NOMO-1 treated with dmso at 0.1 percent for 144 hours (cell line): ENCODE data around the gene TGM2.

Source experiments
- DNase-seq: peaks from one replicate; lab custom pipeline; 2025; ENCODE audit not compliant: unreplicated experiment; lab: John Stamatoyannopoulos, UW

The TGM2 gene

DNA sequence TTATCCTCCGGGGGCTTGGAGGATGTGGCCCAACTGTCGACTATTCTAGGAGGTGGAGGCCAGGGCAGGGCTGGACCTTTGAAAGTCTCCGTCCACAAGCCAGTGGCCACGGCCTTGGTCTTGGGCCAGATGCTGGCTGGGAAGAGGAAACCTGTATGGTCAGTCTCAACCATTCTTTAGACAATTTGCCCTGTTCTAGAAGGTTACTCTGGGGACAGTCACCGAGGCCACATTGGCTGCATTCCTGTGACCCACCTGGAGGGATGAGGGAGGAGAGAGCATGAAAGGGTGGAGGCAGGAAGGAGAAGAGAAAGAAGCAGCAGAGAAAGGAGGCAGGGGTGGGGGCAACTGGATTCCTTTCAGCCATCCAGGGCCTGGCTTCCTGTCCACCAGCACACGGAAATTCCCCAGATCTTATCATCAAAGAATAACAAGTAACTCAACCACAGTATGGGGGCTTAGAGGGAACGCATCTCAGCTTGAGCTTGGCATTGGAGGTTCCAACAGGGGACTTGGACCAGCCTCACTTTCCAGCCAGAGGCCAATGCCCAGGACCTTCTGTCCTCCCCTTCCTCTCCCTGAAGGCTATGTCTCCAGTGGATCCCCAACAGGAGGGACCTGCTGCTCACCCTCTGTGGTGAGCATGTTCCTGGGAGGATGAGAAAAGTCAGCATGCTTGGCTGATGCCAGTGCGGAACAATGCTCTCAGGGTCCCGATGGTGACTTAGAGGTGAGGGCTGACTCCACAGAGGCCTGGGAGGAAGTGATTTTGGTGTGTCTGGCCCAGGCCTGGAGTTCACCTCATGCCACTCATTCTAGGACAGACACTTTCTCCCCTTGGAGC, 30.4 kb downstream of the TGM2 start:
- DNase-seq = no peak

DNA sequence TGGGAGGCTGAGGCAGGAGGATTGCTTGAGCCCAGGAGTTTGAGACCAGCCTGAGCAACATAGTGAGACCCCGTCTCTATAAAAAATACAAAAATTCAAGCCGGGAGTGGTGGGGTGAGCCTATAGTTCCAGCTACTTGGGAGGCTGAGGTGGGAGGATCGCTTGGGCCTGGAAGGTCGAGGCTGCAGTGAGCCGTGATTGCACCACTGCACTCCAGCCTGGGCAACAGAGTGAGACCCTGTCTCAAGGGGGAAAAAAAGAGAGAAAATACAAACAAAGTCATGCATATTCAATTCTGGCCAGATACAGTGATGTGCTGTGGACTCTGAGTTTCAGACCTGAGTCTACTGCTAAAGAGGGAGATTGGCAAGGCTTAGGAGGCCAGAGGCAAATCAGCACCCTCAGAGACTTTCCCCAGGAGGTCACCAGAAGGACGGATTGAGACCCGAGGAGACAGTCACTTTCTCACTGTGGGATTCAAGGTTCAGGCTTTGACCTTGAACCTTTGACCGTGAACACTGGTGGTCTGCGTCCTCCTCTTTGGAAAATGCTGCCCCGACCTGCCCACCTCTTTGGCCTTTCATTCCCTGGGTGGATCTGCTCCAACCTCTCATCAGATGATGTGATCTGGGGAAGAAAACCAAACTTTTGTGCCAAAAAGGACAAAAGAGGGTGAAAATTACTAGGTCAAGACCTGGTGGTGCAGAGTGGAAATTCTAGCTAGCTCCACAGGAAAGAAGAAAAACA, 31.2 kb downstream of the TGM2 start:
- no peak for DNase-seq

DNA sequence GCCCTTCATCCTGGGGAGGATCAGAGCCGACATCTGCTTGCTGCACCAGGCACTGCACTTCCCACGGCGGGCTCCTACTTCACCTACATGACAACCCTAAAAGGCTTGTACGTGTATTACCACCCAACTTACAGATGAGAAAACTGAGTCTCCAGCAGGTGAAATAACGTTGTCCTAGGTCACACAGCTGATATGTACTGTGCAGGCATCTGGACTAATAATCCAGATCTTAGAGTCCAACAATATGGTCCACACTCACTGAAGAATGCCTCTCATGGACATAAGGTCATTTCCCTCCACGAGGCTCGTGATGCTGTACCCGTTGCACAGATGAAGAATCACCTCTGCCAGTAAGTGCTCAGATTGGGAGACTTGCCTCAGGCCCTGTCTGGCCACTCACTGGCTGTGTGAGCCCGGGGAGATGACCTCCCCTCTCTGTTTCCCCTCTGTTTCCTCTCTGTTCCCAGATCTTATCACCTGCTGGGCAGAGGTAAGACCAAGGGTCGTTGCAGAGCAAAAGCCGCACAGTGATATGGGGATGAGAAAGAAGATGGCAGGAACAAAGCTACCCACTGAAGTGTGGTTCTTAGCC, 32.1 kb downstream of the TGM2 start:
- no peak for DNase-seq

DNA sequence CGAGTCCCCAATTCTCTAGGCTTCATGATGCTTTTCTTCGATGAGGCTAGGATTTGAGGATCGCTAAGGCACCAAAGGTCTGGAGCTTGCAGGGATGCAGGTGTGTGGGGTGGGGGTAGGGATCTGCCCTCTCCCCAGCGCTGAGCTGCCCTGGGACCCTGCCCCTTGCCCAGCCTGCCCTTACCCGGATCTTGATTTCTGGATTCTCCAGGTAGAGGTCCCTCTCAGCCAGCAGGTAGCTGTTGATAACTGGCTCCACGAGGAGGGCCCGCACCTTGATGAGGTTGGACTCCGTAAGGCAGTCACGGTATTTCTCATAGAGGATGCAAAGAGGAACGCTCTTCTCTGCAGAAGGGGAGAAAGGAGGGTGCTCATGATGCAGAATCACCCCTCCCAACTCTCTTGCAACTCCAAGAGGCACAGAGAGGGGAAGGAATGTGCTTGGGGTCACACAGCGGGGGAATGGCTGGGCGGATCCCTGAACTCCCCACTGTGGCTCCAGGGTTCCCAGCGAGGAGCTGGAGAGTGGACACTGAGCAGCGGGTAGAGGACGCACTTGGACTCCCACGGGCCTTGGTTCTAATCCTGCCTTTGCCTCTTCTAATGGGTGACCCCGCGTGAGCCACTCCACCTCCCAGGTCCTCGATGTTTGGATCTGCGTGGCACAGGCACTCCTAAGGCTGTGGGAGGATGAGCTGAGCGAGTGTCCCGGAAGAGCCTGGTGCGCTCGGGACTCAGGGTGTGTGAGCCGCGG, 32.7 kb downstream of the TGM2 start:
- no peak for DNase-seq

GRCh38 chr20:38131588-38132121, 33.4 kb downstream of the TGM2 start:
- DNase-seq = no peak

DNA sequence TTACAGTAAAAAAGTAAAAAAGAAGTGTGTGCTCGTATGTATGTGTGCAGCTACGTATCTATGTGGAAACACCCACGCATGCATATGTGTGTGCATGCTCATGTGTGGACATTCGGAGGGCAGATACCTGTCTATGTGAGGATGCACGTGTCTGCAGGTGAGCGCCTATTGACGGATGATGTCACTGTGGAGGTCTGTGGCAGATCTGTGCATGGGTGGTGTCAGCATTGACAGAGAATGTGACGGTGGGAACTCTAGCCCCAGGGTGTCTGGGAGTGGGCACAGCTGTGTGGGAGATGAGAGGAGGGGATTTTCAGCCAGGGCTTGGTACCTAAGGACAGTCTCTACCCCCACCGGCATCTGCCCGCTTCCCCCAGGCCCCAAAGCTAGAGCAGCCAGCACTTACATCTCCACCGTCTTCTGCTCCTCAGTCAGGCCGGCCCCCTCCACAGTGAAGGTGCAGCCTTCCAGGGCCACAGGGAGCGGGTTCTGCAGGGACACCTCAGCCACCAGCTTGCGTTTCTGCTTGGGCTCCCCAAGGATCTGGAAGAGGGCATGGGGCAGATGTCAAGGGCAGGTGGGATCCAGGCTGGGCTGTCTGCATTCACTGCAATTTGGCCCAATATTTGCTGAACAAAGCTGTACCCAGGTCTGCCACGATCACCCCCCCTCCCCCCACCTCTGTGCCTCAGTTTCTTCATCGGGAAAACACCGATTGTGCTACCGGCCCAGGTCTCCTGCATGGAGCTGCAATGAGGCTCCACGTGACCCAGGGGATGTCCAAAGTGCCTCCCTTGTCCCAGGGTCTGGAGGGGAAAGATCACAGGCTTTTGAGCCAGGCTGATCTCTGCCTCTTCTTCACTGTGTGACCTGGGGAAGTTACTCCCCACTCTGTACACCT, 34.1 kb downstream of the TGM2 start:
- DNase-seq = no peak

DNA sequence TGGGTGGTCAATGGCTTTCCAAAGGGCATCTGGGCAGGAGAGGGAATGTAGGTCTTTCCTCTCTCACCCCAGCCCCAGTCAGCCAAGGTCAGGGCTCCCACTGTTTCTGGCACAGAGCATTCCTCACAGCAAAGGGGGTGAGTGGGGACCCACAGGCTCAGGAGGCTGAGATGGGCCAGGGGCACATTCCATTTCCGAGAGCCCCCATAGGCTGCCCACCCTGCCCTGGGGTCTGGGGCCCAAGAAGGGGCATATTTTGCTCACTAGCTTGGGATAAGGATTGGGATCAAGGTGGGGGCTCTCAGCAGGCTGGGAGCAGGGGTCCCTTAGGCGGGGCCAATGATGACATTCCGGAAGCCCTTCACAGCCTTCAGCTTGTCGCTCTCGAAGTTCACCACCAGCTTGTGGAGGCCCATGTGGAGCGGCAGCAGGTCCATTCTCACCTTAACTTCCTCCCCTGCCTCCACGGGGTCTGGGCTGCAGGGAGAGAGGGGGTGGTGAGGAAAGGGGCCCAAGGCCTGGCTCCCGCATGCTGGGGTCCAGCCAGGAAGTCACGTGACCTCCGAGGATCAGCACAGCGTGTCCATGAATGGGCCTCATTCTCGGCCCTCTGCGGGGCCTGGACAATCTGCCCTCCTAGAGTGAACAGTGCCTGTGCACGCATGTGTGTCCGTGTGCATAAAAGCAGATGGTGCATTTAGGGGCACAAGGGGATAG, 35.0 kb downstream of the TGM2 start:
- no peak for DNase-seq

DNA sequence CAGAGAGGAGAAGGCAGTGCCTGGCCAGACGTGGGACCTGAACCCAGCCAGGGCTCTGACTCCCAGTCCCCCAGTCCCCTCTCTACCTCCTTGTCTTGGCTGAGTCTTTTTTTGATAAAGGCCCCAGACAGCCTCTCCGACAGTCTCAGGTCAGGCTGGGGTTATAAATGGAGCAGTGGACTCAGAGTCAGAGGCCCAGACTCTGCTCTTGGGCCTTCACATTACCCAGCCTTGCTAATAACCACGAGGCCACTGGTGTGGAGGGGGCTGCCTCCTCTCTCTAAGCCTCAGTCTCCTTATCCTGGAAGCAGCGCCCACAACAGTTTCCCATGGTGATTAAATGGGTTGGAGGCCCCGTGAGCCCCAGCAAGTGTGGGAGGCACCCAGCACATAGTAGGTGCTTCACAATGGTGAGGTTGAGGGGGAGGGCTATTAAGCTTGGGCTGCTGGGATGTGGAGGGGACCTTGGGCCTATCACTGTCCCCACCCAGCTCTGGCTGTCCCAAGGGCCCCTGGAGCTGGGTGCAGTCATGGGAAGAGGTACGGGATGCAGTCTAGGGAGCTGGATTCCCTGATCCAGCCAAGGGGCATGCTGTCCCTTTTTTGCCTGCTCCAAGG, 35.7 kb downstream of the TGM2 start:
- no peak for DNase-seq

DNA sequence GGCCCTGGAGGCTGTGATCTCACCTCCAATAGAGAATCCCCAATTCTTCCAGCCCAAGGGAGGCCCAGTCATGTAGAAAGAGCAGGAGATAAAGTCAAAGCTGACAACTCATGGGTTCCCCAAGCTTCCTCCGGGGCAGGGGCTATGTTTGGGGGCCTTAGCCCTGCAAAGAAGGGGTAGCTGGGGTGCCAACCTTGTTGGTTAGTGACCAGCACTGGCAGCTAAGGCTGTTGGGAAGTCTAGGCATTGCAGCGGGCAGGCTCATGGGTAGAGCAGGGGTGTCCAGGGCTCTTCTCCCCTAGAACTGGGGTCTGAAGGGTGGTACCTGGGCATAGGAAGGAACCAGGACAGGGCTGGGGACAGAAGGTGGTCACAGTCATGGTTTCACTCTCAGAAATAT, 36.4 kb downstream of the TGM2 start:
- DNase-seq = no peak

DNA sequence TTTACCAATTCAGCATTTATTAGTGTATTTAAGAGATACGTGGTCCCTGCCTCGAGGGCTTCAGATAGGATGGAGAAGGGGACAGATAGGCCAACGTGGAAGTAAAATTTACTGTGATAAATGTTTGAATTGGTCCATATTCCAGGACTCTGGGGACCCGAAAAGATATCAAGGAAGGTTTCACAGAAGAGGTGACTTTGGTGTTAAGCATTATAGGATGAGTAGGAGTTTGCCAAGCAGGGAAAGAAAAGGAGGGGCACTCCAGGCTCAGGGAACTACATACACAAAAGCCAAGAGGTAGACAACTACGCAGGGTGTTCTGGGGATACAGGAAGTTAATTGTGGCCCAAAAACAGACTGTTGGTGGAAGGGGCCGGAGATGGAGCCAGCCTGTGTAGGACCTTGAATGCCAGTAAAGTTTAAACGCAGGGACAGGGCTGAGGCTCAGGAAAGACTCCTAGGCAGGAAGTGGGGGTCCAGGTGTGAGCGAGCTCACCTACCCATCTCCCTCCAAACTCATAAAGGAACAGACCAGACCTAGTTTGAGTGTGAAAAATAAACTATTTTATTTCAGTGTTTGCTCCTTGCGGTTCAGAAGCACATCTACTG, 37.0 kb downstream of the TGM2 start:
- no peak for DNase-seq

DNA sequence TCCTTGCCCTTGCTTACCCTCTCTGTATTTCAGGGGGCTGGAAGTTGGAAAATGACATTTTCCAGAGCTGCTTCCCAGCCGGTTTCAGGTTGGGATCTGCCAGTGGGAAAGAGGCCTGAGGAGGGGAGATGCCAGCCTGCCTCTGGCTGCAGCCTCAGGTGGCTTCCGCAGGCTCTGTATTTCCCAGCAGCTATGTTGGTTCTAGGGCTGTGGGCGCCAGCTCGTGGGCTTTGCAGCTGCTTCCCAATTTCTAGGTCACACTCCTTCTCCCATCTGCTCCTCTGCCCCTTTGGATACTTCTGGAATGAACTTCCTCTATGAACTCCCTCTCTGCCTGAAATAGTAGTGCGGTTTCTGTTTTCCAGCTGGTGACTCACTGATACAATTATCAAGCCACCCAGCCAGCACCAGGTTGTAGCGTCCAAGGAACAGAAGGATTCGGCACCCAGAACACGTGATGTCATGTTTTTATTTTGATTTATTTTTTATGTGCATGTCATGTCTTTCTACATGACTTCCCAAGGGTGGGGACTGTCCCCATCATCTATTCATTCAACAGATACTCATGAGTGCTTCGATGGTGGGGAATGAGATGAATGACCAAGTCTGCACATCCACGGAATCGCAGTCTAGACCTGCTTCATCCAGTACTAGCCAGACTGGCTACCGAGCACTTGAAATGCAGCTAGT, 38.0 kb downstream of the TGM2 start:
- no peak for DNase-seq

GRCh38 chr20:38126146-38126921, 38.7 kb downstream of the TGM2 start:
- no peak for DNase-seq

GRCh38 chr20:38125157-38126056, 39.7 kb downstream of the TGM2 start:
- no peak for DNase-seq

GRCh38 chr20:38123021-38123587, 42.0 kb downstream of the TGM2 start:
- no peak for DNase-seq

DNA sequence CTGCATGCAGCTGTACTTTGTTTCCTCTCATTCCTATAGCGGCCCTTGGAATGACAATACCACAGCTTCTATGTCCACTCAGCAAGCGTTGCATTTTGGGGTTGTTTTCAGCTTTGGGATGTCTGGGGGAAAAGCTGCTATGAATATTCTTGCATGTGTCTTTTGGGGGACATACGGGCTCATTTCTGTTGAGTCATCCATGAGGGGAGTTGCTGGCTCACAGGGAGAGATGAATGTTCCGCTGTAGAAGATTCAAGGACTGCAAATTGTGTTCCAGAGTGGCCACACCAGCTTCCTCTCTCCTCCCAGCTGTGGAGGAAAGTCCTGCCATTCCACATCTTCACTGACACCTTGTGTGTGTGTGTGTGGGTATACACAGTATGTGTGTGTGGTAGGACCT, 43.3 kb downstream of the TGM2 start:
- no peak for DNase-seq

DNA sequence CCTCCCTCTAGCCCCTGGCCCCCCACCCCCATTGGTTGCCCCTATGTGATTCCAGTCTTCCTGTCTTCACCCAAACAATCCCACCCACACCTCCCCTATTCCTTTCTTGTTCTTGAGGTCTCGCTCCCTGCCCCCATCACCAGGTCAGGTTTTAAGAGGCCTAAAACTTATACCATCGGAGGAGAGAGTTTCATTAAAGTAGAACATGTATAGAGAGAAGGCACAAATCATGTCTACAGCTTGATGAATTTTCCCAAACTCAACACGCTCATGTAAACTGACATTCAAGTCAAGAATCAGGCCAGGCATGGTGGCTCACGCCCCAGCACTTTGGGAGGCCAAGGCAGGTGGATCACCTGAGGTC, 44.5 kb downstream of the TGM2 start:
- DNase-seq = no peak
